ENCODE results near the gene SERAC1. TPM values are rescaled to one million over a fixed set of nuclear protein-coding genes. Genes with fewer than 3 reads are reported as not detected.
A peak's percentile ranks its signal among the peaks of the same experiment; 100 is the strongest.
"Not testable (repeated sequence)": the region's sequence is repeated elsewhere in the genome, so short reads cannot be mapped to it uniquely, and the experiment has no call there.

SERAC1 gene
- total RNA-seq, result 10 to 100 TPM; 15.1 to 19.4 TPM
- polyA plus RNA-seq (2013, experiment 1 of 2), result 17.6 TPM
- 17.1 TPM for polyA plus RNA-seq (2013, experiment 2 of 2)
- long read RNA-seq, experiment 1, partial matches to known transcripts, result 5 of 8 reads
- long read RNA-seq, experiment 1, other reads (novel, unspliced or antisense), result 3 of 8 reads
- long read RNA-seq, experiment 2, transcript SERAC1-202 (17 exons, 3,940 nt), result major isoform, 20 of 41 reads
- long read RNA-seq, experiment 2, partial matches to known transcripts, result 3 of 41 reads
- long read RNA-seq, experiment 2, other reads (novel, unspliced or antisense), result 13 of 41 reads
- long read RNA-seq, experiment 3, full-length matches to known transcripts, result 54 of 78 reads
- long read RNA-seq, experiment 3, partial matches to known transcripts, result 3 of 78 reads
- long read RNA-seq, experiment 3, other reads (novel, unspliced or antisense), result 21 of 78 reads
- long read RNA-seq, experiment 4, partial matches to known transcripts, result 2 of 5 reads
- long read RNA-seq, experiment 4, other reads (novel, unspliced or antisense), result 1 of 5 reads

- WGBS, 2 experiments (ENCODE audit: insufficient coverage in 1 of 2, insufficient read length in 1 of 2), result 0% methylated on average over 4 to 29 of the region's 29 CpGs
These were observed at the start of gene SERAC1 for GRCh38 chr6:158168040-158168289. SERAC1 (minus strand) TSS chr6:158168262; CDS start chr6:158158363, 9,899 bp downstream.

GRCh38 chr6:158213925-158214674 lies 46.0 kb upstream of the SERAC1 start:
- TF ChIP-seq, protein P1, sequence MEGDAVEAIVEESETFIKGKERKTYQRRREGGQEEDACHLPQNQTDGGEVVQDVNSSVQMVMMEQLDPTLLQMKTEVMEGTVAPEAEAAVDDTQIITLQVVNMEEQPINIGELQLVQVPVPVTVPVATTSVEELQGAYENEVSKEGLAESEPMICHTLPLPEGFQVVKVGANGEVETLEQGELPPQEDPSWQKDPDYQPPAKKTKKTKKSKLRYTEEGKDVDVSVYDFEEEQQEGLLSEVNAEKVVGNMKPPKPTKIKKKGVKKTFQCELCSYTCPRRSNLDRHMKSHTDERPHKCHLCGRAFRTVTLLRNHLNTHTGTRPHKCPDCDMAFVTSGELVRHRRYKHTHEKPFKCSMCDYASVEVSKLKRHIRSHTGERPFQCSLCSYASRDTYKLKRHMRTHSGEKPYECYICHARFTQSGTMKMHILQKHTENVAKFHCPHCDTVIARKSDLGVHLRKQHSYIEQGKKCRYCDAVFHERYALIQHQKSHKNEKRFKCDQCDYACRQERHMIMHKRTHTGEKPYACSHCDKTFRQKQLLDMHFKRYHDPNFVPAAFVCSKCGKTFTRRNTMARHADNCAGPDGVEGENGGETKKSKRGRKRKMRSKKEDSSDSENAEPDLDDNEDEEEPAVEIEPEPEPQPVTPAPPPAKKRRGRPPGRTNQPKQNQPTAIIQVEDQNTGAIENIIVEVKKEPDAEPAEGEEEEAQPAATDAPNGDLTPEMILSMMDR (conservative IDR thresholded peaks at IDR 0.05), result peak; percentile 86

More at GRCh38 chr6:158168040-158168289, at the start of gene SERAC1:
- DNase-seq, result no peak
- Histone ChIP-seq H3K9ac (ENCODE audit: extremely low read depth, low read length, poor library complexity, severe bottlenecking) (peak within 1 kb of the TSS; percentile 80), H3K27me3 (ENCODE audit: control insufficient read depth, insufficient read depth, low read length, poor library complexity, severe bottlenecking) (no peaks in the 10 kb centered on the region), H3K4me3 (ENCODE audit: low read length) (peak within 1 kb of the TSS; percentile 87), H3K9me3 (ENCODE audit: control insufficient read depth, low read length) (no peaks in the 10 kb centered on the region), H3K27ac (ENCODE audit: low read depth, low read length) (peak within 1 kb of the TSS; percentile 89), H3K4me1 (ENCODE audit: control insufficient read depth, insufficient read depth, low read length) (no peaks in the 10 kb centered on the region), H3K36me3 (ENCODE audit: control insufficient read depth, insufficient read depth, low read length) (peaks cover 33% of the 10 kb centered on the region)
- peaks cover 2% of the 10 kb centered on the region for H3K9me3 Mint-ChIP-seq
- no peaks in the 10 kb centered on the region for H3K27me3 Mint-ChIP-seq (ENCODE audit: insufficient read depth)
- peak within 1 kb of the TSS; percentile 90 for H3K4me3 Mint-ChIP-seq
- H3K4me1 Mint-ChIP-seq, result peaks cover 12% of the 10 kb centered on the region
- peaks cover 9% of the 10 kb centered on the region for H3K36me3 Mint-ChIP-seq (ENCODE audit: low read depth)
- peak within 1 kb of the TSS; percentile 91 for H3K27ac Mint-ChIP-seq
- TF ChIP-seq, protein P1 (conservative IDR thresholded peaks at IDR 0.05), result no peak

GRCh38 chr6:158211273-158212055 lies 43.4 kb upstream of the SERAC1 start:
- no peaks in the 10 kb centered on the region for H3K9me3 Mint-ChIP-seq
- no peaks in the 10 kb centered on the region for H3K36me3 ChIP-seq (ENCODE audit: control insufficient read depth, insufficient read depth, low read length)
- no peak overlapping the region for H3K9ac ChIP-seq (ENCODE audit: extremely low read depth, low read length, poor library complexity, severe bottlenecking)
- no peaks in the 10 kb centered on the region for H3K9me3 ChIP-seq (ENCODE audit: control insufficient read depth, low read length)
- H3K36me3 Mint-ChIP-seq (ENCODE audit: low read depth), result no peaks in the 10 kb centered on the region
- no peaks in the 10 kb centered on the region for H3K4me1 ChIP-seq (ENCODE audit: control insufficient read depth, insufficient read depth, low read length)
- H3K27me3 ChIP-seq (ENCODE audit: control insufficient read depth, insufficient read depth, low read length, poor library complexity, severe bottlenecking), result no peaks in the 10 kb centered on the region
- no peaks in the 10 kb centered on the region for H3K4me1 Mint-ChIP-seq
- H3K27ac Mint-ChIP-seq, result no peak overlapping the region
- no peak overlapping the region for H3K4me3 ChIP-seq (ENCODE audit: low read length)
- DNase-seq, result no peak
- H3K27ac ChIP-seq (ENCODE audit: low read depth, low read length), result no peak overlapping the region
- H3K27me3 Mint-ChIP-seq (ENCODE audit: insufficient read depth), result no peaks in the 10 kb centered on the region
- WGBS, 2 experiments (ENCODE audit: insufficient coverage in 1 of 2, insufficient read length in 1 of 2), result 85% methylated on average over 2 of the region's 3 CpGs; no CpG with 5 or more reads in 1 of the 2 experiments
- TF ChIP-seq, protein P1 (conservative IDR thresholded peaks at IDR 0.05), result no peak
- H3K4me3 Mint-ChIP-seq, result no peak overlapping the region

More at GRCh38 chr6:158213925-158214674, 46.0 kb upstream of the SERAC1 start:
- no peaks in the 10 kb centered on the region for H3K36me3 Mint-ChIP-seq (ENCODE audit: low read depth)
- H3K4me3 Mint-ChIP-seq, result no peak overlapping the region
- no peak overlapping the region for H3K9ac ChIP-seq (ENCODE audit: extremely low read depth, low read length, poor library complexity, severe bottlenecking)
- no peak overlapping the region for H3K27ac Mint-ChIP-seq
- H3K4me3 ChIP-seq (ENCODE audit: low read length), result no peak overlapping the region
- no peaks in the 10 kb centered on the region for H3K36me3 ChIP-seq (ENCODE audit: control insufficient read depth, insufficient read depth, low read length)
- no peaks in the 10 kb centered on the region for H3K4me1 ChIP-seq (ENCODE audit: control insufficient read depth, insufficient read depth, low read length)
- WGBS, 2 experiments (ENCODE audit: insufficient coverage in 1 of 2, insufficient read length in 1 of 2), result 24 to 38% methylated on average over 4 to 7 of the region's 7 CpGs
- DNase-seq, result peak; percentile 82
- peaks cover 6% of the 10 kb centered on the region for H3K9me3 ChIP-seq (ENCODE audit: control insufficient read depth, low read length)
- no peak overlapping the region for H3K27ac ChIP-seq (ENCODE audit: low read depth, low read length)
- no peaks in the 10 kb centered on the region for H3K27me3 Mint-ChIP-seq (ENCODE audit: insufficient read depth)
- no peaks in the 10 kb centered on the region for H3K27me3 ChIP-seq (ENCODE audit: control insufficient read depth, insufficient read depth, low read length, poor library complexity, severe bottlenecking)
- peaks cover 14% of the 10 kb centered on the region for H3K9me3 Mint-ChIP-seq
- no peaks in the 10 kb centered on the region for H3K4me1 Mint-ChIP-seq

DNA sequence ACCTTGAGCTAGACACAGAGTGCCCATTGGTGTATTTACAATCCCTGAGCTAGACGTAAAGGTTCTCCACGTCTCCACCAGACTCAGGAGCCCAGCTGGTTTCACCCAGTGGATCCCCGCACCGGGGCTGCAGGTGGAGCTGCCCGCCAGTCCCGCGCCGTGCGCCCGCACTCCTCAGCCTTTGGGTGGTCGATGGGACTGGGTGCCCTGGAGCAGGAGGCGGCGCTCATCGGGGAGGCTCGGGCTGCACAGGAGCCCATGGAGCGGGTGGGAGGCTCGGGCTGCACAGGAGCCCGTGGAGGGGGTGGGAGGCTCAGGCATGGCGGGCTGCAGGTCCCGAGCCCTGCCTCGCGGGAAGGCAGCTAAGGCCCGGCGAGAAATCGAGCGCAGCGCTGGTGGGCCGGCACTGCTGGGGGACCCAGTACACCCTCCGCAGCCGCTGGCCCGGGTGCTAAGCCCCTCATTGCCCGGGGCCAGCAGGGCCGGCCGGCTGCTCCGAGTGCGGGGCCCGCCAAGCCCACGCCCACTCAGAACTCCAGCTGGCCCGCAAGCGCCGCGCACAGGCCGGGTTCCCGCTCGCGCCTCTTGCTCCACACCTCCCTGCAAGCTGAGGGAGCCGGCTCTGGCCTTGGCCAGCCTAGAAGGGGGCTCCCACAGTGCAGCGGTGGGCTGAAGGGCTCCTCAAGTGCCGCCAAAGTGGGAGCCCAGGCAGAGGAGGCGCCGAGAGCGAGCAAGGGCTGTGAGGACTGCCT lies 41.7 kb upstream of the SERAC1 start:
- H3K9me3 Mint-ChIP-seq; H3K4me1 Mint-ChIP-seq; H3K36me3 Mint-ChIP-seq (ENCODE audit: low read depth); H3K9ac ChIP-seq (ENCODE audit: extremely low read depth, low read length, poor library complexity, severe bottlenecking); H3K4me3 ChIP-seq (ENCODE audit: low read length); H3K4me1 ChIP-seq (ENCODE audit: control insufficient read depth, insufficient read depth, low read length); H3K36me3 ChIP-seq (ENCODE audit: control insufficient read depth, insufficient read depth, low read length); H3K9me3 ChIP-seq (ENCODE audit: control insufficient read depth, low read length); H3K27me3 ChIP-seq (ENCODE audit: control insufficient read depth, insufficient read depth, low read length, poor library complexity, severe bottlenecking); DNase-seq; H3K27ac ChIP-seq (ENCODE audit: low read depth, low read length); H3K4me3 Mint-ChIP-seq; H3K27me3 Mint-ChIP-seq (ENCODE audit: insufficient read depth); H3K27ac Mint-ChIP-seq: not testable (repeated sequence)
- WGBS, 2 experiments (ENCODE audit: insufficient coverage in 1 of 2, insufficient read length in 1 of 2), result 93 to 96% methylated on average over 3 to 50 of the region's 52 CpGs

Measured in endodermal cell (in vitro differentiated cells).